Neural progenitor cell (in vitro differentiated cells): ENCODE results near the gene OPTC.

Experiments used
- EZH2 ChIP-seq: fragments of 200-600 bp; sonication (generic); IDR thresholded peaks from 2 replicates; pipeline ENCODE4 v1.6.1; 2017; ENCODE audit warnings: antibody characterized with exemption, mild to moderate bottlenecking, moderate library complexity
- EZH2phosphoT487 ChIP-seq: fragments of 200-600 bp; sonication (generic); IDR thresholded peaks from 2 replicates; pipeline ENCODE4 v1.6.1; 2017; ENCODE audit warnings: antibody characterized with exemption

DNA sequence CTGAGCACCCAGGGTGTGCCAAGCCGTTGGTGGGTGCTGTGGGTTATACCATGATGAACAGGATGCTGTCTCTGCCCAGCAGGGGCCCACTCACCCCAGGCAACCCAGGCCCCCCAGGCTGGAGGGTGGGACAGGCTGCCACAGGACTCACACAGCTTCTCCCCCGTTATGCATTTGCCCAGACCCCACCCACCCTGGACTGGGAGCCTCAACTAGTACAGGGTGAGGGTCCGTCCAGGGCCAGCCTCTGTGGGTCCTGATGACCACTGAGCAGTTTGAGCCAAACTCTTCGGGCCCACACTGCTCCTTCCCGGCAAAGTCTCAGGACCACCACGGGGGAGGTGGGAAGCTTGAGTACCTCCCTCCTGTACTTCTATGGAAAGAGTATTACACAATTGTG lies 22.1 kb upstream of the OPTC start:
- no peak for TF ChIP-seq EZH2phosphoT487
- no peak for TF ChIP-seq EZH2
